Measurements from ENCODE around the gene CDHR2.
"Not testable (repeated sequence)": the region's sequence is repeated elsewhere in the genome, so short reads cannot be mapped to it uniquely, and the experiment has no call there.

CDHR2 gene

GRCh38 chr5:176583076-176583475, 33.9 kb downstream of the CDHR2 start:
- TF ChIP-seq CTCF (conservative IDR thresholded peaks at IDR 0.05) = no peak
- no peak overlapping the region for H3K27ac ChIP-seq

GRCh38 chr5:176587398-176587797, 38.3 kb downstream of the CDHR2 start:
- H3K27ac ChIP-seq = no peak overlapping the region
- no peak for TF ChIP-seq CTCF (conservative IDR thresholded peaks at IDR 0.05)

GRCh38 chr5:176588297-176588696, 39.2 kb downstream of the CDHR2 start:
- no peak overlapping the region for H3K27ac ChIP-seq
- no peak for TF ChIP-seq CTCF (conservative IDR thresholded peaks at IDR 0.05)

GRCh38 chr5:176589039-176589769, 40.1 kb downstream of the CDHR2 start:
- no peak overlapping the region for H3K27ac ChIP-seq
- no peak for TF ChIP-seq CTCF (conservative IDR thresholded peaks at IDR 0.05)

- H3K27ac ChIP-seq = no peak overlapping the region
- no peak for TF ChIP-seq CTCF (conservative IDR thresholded peaks at IDR 0.05)
Measured at GRCh38 chr5:176590035-176590717, 41.0 kb downstream of the CDHR2 start.

GRCh38 chr5:176591667-176592066, 42.5 kb downstream of the CDHR2 start:
- H3K27ac ChIP-seq = not testable (repeated sequence)

- TF ChIP-seq CTCF (conservative IDR thresholded peaks at IDR 0.05) = no peak
- no peak overlapping the region for H3K27ac ChIP-seq
Measured at GRCh38 chr5:176592573-176592972, 43.4 kb downstream of the CDHR2 start.

- TF ChIP-seq CTCF (conservative IDR thresholded peaks at IDR 0.05) = no peak
- H3K27ac ChIP-seq = no peak overlapping the region
Measured at GRCh38 chr5:176593273-176593869, 44.2 kb downstream of the CDHR2 start.

Measured in VCaP (cell line).